Adrenal gland (tissue), 12 donors: ENCODE data around the gene ODAD4. TPM values are rescaled to one million over a fixed set of nuclear protein-coding genes. Genes with fewer than 3 reads are reported as not detected.
A peak's percentile ranks its signal among the peaks of the same experiment; 100 is the strongest.

ENCODE experiments used
- DNase-seq, 7 donors: peaks; one replicate each; pipeline ENCODE4 v3.0.0-alpha.2; 2019 to 2020
- H3K27ac ChIP-seq, 5 donors: fragments of 200-600 bp; sonication (generic) in 4 of 5; 1 replicate in 3 of 5; 2 replicates in 2 of 5; pipeline versions ENCODE4 v1.5.1 to v1.8.0; 2016 to 2020; ENCODE audit warnings: mild to moderate bottlenecking in 1 of 5
- H3K27me3 ChIP-seq: fragments of 200-600 bp; 2 replicates; pipeline ENCODE4 v1.8.0; 2021
- H3K36me3 ChIP-seq, 2 donors: fragments of 200-600 bp; replicated peaks in 1 of 2; 1 replicate in 1 of 2; 2 replicates in 1 of 2; pipeline versions ENCODE4 v1.5.1 to v1.8.0; 2018 to 2022
- H3K4me1 ChIP-seq, 2 donors: fragments of 200-600 bp; replicated peaks in 1 of 2; 1 replicate in 1 of 2; 2 replicates in 1 of 2; pipeline versions ENCODE4 v1.5.1 to v1.8.0; 2018 to 2021
- H3K4me3 ChIP-seq, 4 donors: fragments of 200-600 bp; sonication (generic) in 3 of 4; one replicate each; pipeline ENCODE4 v1.5.1; 2016 to 2018
- H3K9me3 ChIP-seq, 3 donors: fragments of 200-600 bp; sonication (generic) in 1 of 3; replicated peaks in 1 of 3; 1 replicate in 2 of 3; 2 replicates in 1 of 3; pipeline versions ENCODE4 v1.5.1 to v1.8.0; 2016 to 2021
- CTCF ChIP-seq, 6 experiments: fragments of 450-650 bp in 4 of 6; fragments of 200-600 bp in 2 of 6; sonication (generic) in 1 of 6; IDR thresholded peaks; 1 replicate in 5 of 6; 2 replicates in 1 of 6; pipeline versions ENCODE4 v1.5.1 to v1.8.0; 2016 to 2021; ENCODE audit warnings: antibody characterized with exemption in 6 of 6, mild to moderate bottlenecking in 2 of 6, moderate library complexity in 1 of 6
- POLR2A ChIP-seq, 2 donors: fragments of 450-650 bp; IDR thresholded peaks; one replicate each; pipeline ENCODE4 v1.6.1; 2017; ENCODE audit warnings: antibody characterized with exemption in 2 of 2, mild to moderate bottlenecking in 2 of 2, moderate library complexity in 1 of 2
- WGBS, 4 donors: extraction: QIAGEN DNeasy Blood & Tissue Kit in 2 of 4; methylation state at CpG; one replicate each; pipeline versions ENCODE4 v1.1.5 to v1.1.7; 2013 to 2017; 5-methylcytosine and 5-hydroxymethylcytosine counted together
- intact Hi-C, 2 donors: fragments of 100-400 bp; cut with DNase I; formaldehyde crosslinking; loops; one replicate each; pipeline versions ENCODE4 v1.14.1 to v1.15.0; 2022 to 2023
- polyA plus RNA-seq, 3 donors: library from polyadenylated mRNA; stranded (reverse); fragments of 200-250 nt in 2 of 3; fragments of 350-450 nt in 1 of 3; fragmentation: Illumina TruSeq in 1 of 3; extraction: RNeasy Lipid Tissue Mini Kit (QIAGEN cat#74804) in 1 of 3; gene quantifications; one replicate each; pipeline ENCODE4 v1.2.3, GENCODE V29; 2013 to 2014
- total RNA-seq, 9 donors: library from RNA; depleted of rRNA in 4 of 9; stranded (reverse); fragments of >200 nt in 4 of 9; fragments of 120-200 nt in 1 of 9; fragmentation: NEBNext Ultra II Directional in 1 of 9; extraction: Animal tissue kit (Norgen Biotek cat#: 25700) in 1 of 9; gene quantifications; one replicate each; pipeline versions ENCODE4 v1.1.0 to v1.2.4, GENCODE V29; 2013 to 2023
- donor health status: healthy with polysubstance abuse.
- donor health status: Bipolar disorder and iron deficiency.
- donor health status: DM: yes; HTN: yes; CAD: no.
- donor health status: DM: no; HTN: no; CAD: no.
- donor health status: DM: no; HTN: no; CAD: no.
- donor health status: DM: yes; HTN: yes; CAD: no.

Gene ODAD4
- total and polyA plus RNA-seq, 12 donors: 0.39 to 3.5 (median 0.61) TPM; not detected in 1

DNA sequence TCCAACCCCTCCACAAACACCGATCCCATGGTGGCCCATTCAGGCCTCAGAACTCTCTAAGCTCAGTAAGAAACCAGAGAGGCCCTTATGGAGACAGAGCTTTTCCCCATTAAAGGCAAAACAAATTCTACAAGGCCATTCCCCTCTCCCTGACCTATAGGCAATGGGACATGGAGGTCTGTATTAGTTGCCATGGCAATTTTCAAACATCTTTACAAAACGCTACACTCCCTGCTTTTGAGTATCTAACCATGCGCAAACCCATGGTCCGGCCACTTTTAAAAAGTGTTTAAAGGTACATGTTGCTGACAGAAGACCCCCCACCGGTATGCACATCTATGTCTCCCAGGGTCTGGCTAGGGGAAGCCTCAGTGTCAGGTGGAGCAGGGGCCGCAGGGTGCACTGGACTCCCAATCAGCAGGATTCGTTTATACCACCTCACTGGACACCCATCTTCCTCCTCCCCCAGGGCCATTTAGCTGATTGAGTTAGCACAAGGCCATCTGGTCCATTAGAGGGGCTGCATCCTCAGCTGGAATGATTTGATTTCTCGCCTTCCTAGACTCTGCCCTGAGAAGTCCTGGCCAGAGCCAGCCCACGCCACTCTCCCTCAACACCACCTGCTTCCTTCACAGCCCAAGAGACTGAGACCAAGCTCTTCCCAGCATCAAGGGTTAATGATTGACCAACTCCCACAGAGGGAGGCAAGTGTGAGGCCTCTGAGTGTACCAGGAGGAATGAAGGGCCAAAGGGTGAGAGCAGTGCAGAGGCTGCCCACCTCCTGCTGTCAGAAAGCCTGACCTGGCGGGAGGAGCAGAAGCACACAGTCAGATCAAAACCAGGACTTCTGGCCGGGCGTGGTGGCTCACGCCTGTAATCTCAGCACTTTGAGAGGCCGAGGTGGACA, 22.5 kb upstream of the ODAD4 start:
- intact Hi-C loops: no loop called here
- Histone ChIP-seq H3K4me3 (no peak overlapping the region), H3K4me1 (peaks cover 0 to 4% of the 10 kb centered on the region in 2 donors), H3K27me3 (no peaks in the 10 kb centered on the region), H3K27ac (peak overlapping the region in 1 of 5 donors; percentile 48), H3K36me3 (peaks cover 0 to 74% of the 10 kb centered on the region in 2 donors), H3K9me3 (no peaks in the 10 kb centered on the region)
- no peak for DNase-seq
- 88 to 92% (median 89%) methylated on average over 12 to 14 of the region's 14 CpGs for WGBS, 4 donors
- no peak for TF ChIP-seq CTCF (IDR thresholded peaks at IDR 0.05)
- TF ChIP-seq POLR2A (IDR thresholded peaks at IDR 0.05): no peak

- Histone ChIP-seq H3K27me3 (no peaks in the 10 kb centered on the region), H3K27ac (no peak overlapping the region), H3K4me1 (peaks cover 0 to 10% of the 10 kb centered on the region in 2 donors), H3K4me3 (no peak overlapping the region), H3K36me3 (peaks cover 0 to 73% of the 10 kb centered on the region in 2 donors), H3K9me3 (no peaks in the 10 kb centered on the region)
- WGBS, 4 donors: 72 to 97% (median 89%) methylated on average over 6 to 13 of the region's 13 CpGs
- DNase-seq: no peak
- TF ChIP-seq CTCF (IDR thresholded peaks at IDR 0.05) (no peak), POLR2A (IDR thresholded peaks at IDR 0.05) (no peak)
- intact Hi-C loops: no loop called here
These were observed 21.3 kb upstream of the ODAD4 start for GRCh38 chr17:41909088-41909487.

GRCh38 chr17:41910701-41911391, 19.6 kb upstream of the ODAD4 start:
- peaks cover 0 to 23% of the 10 kb centered on the region in 2 donors for H3K4me1 ChIP-seq
- no peaks in the 10 kb centered on the region for H3K27me3 ChIP-seq
- peak in 2 of 7 donors; percentile 16 to 72 for DNase-seq
- WGBS, 4 donors: 87 to 98% (median 93%) methylated on average over 4 to 13 of the region's 13 CpGs
- no peak for TF ChIP-seq POLR2A (IDR thresholded peaks at IDR 0.05)
- intact Hi-C loops: no loop called here
- H3K36me3 ChIP-seq: peaks cover 0 to 58% of the 10 kb centered on the region in 2 donors
- H3K27ac ChIP-seq: no peak overlapping the region
- H3K9me3 ChIP-seq: no peaks in the 10 kb centered on the region
- H3K4me3 ChIP-seq: no peak overlapping the region

GRCh38 chr17:41912925-41913324, 17.5 kb upstream of the ODAD4 start:
- Histone ChIP-seq H3K27ac (no peak overlapping the region), H3K4me1 (peaks cover 7 to 26% of the 10 kb centered on the region in 2 donors), H3K36me3 (peaks cover 0 to 52% of the 10 kb centered on the region in 2 donors), H3K27me3 (no peaks in the 10 kb centered on the region), H3K9me3 (no peaks in the 10 kb centered on the region), H3K4me3 (no peak overlapping the region)
- intact Hi-C loops: no loop called here
- no peak for TF ChIP-seq POLR2A (IDR thresholded peaks at IDR 0.05)
- TF ChIP-seq CTCF (IDR thresholded peaks at IDR 0.05): no peak
- 83 to 100% (median 88%) methylated on average over 1 of the region's 1 CpG for WGBS, 4 donors
- no peak for DNase-seq
